Activated CD4-positive, alpha-beta T cell treated with anti-CD3 and anti-CD28 coated beads, Interleukin-2, Interleukin-6, amounts not matched to agents 100 ng/mL and 50 ng/mL, durations not matched to agents 16 hours and 8 hours (primary cell): Measurements from ENCODE around the gene TBC1D22A.

Experiments used
- DNase-seq: peaks from one replicate; pipeline ENCODE4 v3.0.0-alpha.2; 2020

Gene TBC1D22A

GRCh38 chr22:46843821-46844255 is 81.4 kb downstream of the TBC1D22A start:
- no peak for DNase-seq

DNA sequence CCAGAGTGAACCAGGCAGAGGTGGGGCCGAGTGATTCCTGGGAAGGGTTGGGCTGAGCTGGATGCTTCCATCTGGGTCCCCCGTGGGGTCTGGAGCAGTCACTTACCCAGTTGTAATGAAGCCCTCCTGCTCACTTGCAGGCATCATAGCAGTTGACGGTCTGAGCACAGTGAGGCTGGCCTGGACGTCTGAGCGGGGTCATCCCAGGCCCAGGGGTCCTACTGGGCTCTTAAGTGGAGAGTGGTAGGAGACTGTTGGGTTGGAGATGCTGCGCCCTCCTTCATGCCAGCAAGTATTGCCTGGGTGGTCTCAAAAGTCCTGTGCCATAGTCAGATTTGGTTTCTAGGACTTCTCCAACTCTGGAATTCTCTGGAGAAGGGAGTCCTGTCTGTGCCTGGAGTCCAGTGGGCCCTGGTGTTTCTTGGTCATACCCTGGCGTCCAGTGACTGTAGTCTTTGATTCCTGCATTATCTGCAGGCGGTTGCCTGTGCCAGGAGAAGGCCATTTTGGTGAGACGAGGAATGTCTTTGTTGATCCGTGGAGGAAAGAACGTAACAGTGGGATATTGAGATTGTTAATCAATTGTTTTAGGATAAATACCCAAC is 82.3 kb downstream of the TBC1D22A start:
- DNase-seq, result no peak

DNA sequence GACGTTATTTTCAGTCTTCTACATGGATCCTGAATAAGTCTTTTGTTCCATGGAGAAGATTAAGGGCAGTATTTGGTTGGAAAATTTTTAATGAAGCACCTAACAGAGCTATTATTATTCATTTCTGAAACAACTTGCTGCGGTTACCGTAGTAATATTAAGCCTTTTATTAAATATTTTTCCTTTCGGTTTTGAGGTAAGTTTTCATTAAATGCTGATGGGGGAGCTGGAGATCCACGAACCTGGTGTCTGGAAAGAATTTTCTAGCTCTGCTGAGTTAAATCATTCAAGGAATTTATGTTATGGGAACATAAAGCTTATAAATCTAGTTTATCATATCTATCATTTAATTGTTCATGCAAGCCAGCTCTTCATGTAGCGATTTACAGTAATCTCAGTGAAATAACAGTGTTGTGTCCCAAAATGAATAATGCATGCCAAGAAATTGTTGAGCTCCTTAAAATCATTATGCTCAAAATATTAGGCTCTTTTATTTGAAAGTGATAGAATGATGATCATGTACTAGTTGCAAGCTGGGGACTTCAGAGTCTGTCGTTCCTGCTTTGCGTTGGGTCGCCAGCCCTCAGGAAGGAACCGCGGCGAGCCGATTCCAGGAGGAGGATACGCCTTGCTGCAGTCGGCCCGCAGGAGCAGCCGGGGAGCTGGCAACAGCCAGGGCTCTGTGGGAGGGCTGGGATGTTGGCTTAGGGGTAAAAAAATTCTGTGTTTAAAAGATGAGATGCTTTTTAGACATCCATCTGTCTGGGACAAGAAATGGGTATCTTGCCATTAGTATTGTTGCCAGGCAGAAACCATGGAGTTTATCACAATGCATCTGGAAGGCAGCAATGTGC is 83.1 kb downstream of the TBC1D22A start:
- no peak for DNase-seq

DNA sequence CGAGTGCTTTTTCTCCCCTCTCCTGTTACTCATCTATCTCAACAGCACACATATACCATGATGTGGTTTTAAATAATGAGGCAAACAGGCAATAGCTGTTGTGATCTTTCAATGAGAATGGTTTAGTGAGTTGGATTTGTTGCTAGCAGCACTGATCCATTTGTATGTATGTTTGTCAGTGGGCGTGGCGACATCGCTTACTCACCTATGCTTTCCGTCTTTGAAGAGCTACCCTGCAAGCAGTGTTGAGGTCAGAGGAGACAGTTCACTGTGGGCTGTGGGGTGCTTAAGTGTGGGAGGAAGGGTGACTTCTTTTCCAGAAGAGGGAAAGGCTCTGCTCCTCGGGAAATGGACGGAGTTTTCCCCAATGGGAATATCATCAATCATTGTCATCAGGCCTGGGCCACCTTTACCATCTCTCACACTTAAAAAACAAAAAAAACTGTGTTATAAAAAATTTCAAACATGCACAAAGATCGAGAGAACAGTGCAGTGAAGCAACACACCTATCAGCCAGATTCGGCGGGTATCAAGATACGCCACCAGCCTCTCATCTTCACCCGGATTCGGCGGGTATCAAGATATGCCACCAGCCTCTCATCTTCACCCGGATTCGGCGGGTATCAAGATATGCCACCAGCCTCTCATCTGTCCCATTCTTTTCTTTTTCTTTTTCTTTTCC is 83.8 kb downstream of the TBC1D22A start:
- peak; percentile 14 for DNase-seq

GRCh38 chr22:46846832-46847355 is 84.4 kb downstream of the TBC1D22A start:
- no peak for DNase-seq

DNA sequence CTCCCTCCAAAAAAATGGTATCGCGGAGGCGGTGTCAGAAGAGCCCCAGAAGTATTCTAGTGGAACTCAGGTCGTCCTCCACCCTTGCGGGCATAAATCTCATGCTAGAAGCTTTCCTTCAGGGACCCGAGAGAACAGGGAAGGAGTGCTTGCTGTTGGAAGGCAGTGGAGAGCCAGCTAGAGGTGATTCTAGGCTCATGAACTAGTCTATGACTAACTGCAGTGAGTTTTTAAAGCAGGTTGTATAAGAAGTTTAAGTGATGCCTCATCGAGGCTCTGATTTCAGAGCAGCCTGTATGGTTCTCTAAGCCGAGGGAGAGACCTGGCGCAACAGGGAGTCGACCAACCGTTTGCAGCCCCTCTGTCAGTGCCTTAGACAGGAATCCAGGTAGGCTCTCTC is 85.7 kb downstream of the TBC1D22A start:
- DNase-seq, result no peak

- DNase-seq, result no peak
These were observed 86.7 kb downstream of the TBC1D22A start for GRCh38 chr22:46849101-46849500.

GRCh38 chr22:46849951-46850350 is 87.5 kb downstream of the TBC1D22A start:
- DNase-seq, result no peak

GRCh38 chr22:46851311-46851710 is 88.9 kb downstream of the TBC1D22A start:
- DNase-seq, result no peak

GRCh38 chr22:46851941-46852340 is 89.5 kb downstream of the TBC1D22A start:
- no peak for DNase-seq

- DNase-seq, result no peak
These were observed 90.3 kb downstream of the TBC1D22A start for GRCh38 chr22:46852771-46853170.

DNA sequence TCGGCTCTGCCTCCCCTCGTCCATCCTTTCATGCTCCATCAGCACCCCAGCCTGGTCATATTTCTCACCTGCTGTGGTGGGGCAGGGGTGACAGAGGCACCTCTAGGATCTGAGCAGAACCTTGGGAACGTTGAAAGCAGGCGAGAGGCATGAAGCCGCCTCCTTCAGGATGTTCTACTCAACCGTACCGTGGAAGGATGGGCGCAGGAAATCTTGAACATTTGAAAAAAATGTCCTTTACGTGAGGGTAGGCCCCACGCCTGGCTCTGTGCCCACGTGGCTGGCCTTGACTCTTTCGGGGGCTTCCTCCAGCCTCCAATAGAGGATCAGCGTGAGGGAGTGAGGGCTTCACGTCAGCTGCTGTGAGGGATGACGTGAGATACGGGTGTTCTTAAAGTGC is 90.7 kb downstream of the TBC1D22A start:
- DNase-seq, result no peak

GRCh38 chr22:46854125-46854870 is 91.8 kb downstream of the TBC1D22A start:
- DNase-seq, result no peak

DNA sequence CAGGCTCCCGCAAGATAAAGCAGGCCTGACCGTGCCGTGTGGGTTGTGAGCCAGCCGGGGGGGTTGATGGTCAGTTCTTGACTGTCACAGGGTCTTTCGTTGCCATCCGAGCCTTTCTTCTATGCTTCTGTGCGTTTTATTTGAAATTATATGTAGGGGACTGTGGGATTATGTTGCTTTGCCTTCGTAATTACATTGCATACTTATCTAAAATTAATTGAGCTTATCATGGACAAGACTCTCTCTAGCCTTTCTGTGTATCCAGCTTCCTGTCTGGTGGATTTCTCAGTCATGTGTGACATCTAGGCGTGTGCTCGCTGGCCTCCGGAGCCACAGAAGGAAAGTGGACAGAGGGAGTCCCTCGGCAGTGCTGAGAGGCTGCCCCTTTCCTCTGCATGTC is 93.2 kb downstream of the TBC1D22A start:
- DNase-seq, result no peak

GRCh38 chr22:46856661-46857060 is 94.2 kb downstream of the TBC1D22A start:
- DNase-seq, result no peak

DNA sequence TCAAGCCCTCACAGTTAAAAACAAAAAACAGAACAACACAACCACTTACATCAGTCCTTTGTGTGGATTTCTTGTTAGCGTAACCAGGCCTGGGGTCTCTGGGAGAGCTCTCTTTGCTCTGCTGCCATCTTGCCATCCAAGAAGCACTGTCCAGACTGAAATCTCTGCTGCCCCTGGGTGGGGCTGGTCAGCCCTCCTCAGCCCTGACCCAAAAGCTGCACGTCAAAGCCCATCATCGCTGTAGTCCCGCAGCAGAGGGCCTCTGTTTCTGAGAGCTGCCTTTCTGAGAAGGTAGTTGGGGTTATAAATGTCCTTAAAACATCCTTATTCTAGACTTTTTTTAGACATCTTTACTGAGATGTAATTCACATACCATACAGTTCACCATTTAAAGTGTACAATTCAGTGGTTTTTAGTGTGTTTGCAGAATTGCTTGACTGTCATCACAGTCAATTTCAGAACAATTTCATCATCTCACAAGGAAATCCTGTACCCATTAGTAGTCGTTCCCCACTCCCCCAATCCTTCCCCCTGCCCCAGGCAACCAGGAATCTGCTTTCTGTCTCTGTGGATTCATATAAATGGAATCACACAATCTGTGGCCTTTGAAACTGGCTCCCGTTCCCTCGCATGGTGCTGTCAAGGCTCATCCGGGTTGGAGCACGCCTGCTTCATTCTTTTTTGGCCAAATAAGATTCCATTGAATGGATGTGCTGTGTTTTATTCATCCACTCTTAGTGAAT is 94.9 kb downstream of the TBC1D22A start:
- DNase-seq, result no peak

DNA sequence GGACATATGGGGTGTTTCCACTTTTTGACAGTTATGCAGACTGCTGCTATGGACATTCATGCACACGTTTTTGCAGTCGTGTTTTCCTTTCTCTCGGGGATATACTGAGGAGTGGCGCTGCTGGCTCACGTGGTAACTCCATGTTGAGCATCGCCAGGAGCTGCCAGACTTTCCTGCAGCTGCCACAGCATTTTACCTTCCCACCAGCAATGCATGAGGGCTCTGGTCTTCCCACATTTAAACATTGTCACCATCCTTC is 95.4 kb downstream of the TBC1D22A start:
- no peak for DNase-seq

- no peak for DNase-seq
These were observed 95.8 kb downstream of the TBC1D22A start for GRCh38 chr22:46858181-46858771.

DNA sequence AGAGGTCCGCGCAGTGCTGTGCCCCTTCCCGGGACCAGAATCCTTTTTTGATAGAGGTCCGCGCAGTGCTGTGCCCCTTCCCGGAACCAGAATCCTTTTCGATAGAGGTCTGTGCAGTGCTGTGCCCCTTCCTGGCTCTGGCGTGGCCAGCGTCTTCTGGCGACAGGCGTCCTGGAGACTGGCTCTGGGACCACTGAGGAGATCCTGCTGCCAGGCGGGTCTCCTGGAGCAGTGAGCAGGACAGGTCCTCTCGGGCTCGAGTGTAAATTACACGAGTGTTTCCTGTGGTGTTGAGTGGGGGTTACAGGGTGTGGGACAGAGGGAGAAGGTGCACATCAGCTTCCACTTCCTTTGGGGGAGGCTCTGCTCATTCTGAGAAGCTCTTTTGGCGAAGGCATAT is 98.1 kb downstream of the TBC1D22A start:
- DNase-seq, result no peak

- no peak for DNase-seq
These were observed 99.3 kb downstream of the TBC1D22A start for GRCh38 chr22:46861468-46862367.
